K562 (cell line): ENCODE results near the gene CCNL1. TPM values are rescaled to one million over a fixed set of nuclear protein-coding genes. Genes with fewer than 3 reads are reported as not detected.

ENCODE experiments used
- AFF1 ChIP-seq, 2 experiments: fragments of 450-650 bp; IDR thresholded peaks; 2 replicates each; pipeline ENCODE4 v1.6.1; 2018; ENCODE audit warnings: mild to moderate bottlenecking in 2 of 2, low read depth in 1 of 2; ENCODE audit not compliant: partially characterized antibody in 2 of 2
- BRD4 ChIP-seq: fragments of 200-600 bp; sonication (generic); IDR thresholded peaks from 2 replicates; pipeline ENCODE4 v1.6.1; 2017; ENCODE audit warnings: inconsistent platforms
- HSF4 ChIP-seq: fragments of 250-450 bp; sonication (Bioruptor Pico); IDR thresholded peaks from 2 replicates; pipeline ENCODE4 v2.1.2; 2022; ENCODE audit warnings: mild to moderate bottlenecking, moderate library complexity, borderline replicate concordance
- NUFIP1 ChIP-seq: fragments of 450-650 bp; IDR thresholded peaks from 2 replicates; pipeline ENCODE4 v1.6.1; 2018; ENCODE audit not compliant: partially characterized antibody
- PHB ChIP-seq: fragments of 250-450 bp; sonication (Bioruptor Pico); IDR thresholded peaks from 2 replicates; pipeline ENCODE4 v1.5.0; 2021
- SIRT6 ChIP-seq: IDR thresholded peaks from one replicate; pipeline ENCODE4 v1.6.1; 2012; ENCODE audit warnings: low read depth, mild to moderate bottlenecking, control low read depth, inconsistent platforms, low read length, moderate library complexity
- SMARCA5 ChIP-seq: fragments of 450-650 bp; IDR thresholded peaks from 2 replicates; pipeline ENCODE4 v1.6.1; 2016
- SPI1 ChIP-seq: IDR thresholded peaks from 2 replicates; pipeline ENCODE4 v1.6.1; 2011; ENCODE audit warnings: low read depth, low read length, control low read depth, borderline replicate concordance
- SREBF1 ChIP-seq: fragments of 150-350 bp; IDR thresholded peaks from 2 replicates; pipeline ENCODE4 v1.6.1; 2014; ENCODE audit warnings: antibody characterized with exemption, low read depth, low read length, borderline replicate concordance
- U2AF2 ChIP-seq: fragments of 200-400 bp; formaldehyde crosslinking; optimal IDR thresholded peaks from 2 replicates; pipeline ENCODE3; 2017; ENCODE audit warnings: low read depth, mild to moderate bottlenecking, low read length
- USF1 ChIP-seq: sonication (generic); formaldehyde crosslinking; IDR thresholded peaks from 2 replicates; pipeline ENCODE4 v1.9.0; 2022; ENCODE audit warnings: mild to moderate bottlenecking, missing genetic modification reagents
- ZBTB11 ChIP-seq, 3 experiments: fragments of 200-800 bp in 1 of 3; fragments of 250-450 bp in 1 of 3; fragments of 450-650 bp in 1 of 3; sonication (Bioruptor Pico) in 1 of 3; sonication (Bioruptor generic) in 1 of 3; formaldehyde crosslinking in 1 of 3; IDR thresholded peaks; 2 replicates each; pipeline versions ENCODE4 v1.6.1 to v1.8.0; 2016 to 2022; ENCODE audit warnings: mild to moderate bottlenecking in 2 of 3, missing genetic modification characterization in 2 of 3, missing compliant biosample characterization in 1 of 3, moderate library complexity in 1 of 3
- ZBTB17 ChIP-seq: fragments of 450-650 bp; formaldehyde crosslinking; IDR thresholded peaks from 2 replicates; pipeline ENCODE4 v1.4.0; 2020; ENCODE audit warnings: mild to moderate bottlenecking
- ZBTB8A ChIP-seq: fragments of 450-650 bp; IDR thresholded peaks from 2 replicates; pipeline ENCODE4 v1.6.1; 2018; ENCODE audit warnings: mild to moderate bottlenecking, moderate library complexity; ENCODE audit not compliant: partially characterized antibody
- ZNF263 ChIP-seq: sonication (generic); formaldehyde crosslinking; IDR thresholded peaks from 2 replicates; pipeline ENCODE4 v1.8.0; 2022; ENCODE audit warnings: mild to moderate bottlenecking, missing genetic modification reagents, borderline replicate concordance
- ZNF764 ChIP-seq: fragments of 250-450 bp; sonication (Bioruptor Pico); IDR thresholded peaks from 2 replicates; pipeline ENCODE4 v1.4.0; 2020; ENCODE audit warnings: low read depth, mild to moderate bottlenecking, moderate library complexity
- polyA plus RNA-seq, 8 experiments: library from polyadenylated mRNA; depleted of rRNA in 4 of 8; stranded (reverse) in 5 of 8; unstranded in 3 of 8; fragments of >200 nt; fragmentation: Nextera tagmentation in 2 of 8; fragmentation: Illumina TruSeq in 1 of 8; extraction: Ambion mirVana in 2 of 8; extraction: Trizol in 1 of 8; gene quantifications; 2 replicates each; pipeline versions ENCODE4 v1.2.1 to v1.2.3, GENCODE V29; 2011 to 2014; ENCODE audit warnings: inconsistent platforms in 1 of 8, missing spikeins in 1 of 8
- total RNA-seq, 7 experiments: library from RNA; depleted of rRNA in 6 of 7; stranded (reverse); fragments of >200 nt in 6 of 7; fragmentation: Illumina TruSeq in 2 of 7; extraction: Trizol in 2 of 7; gene quantifications; 2 replicates each; pipeline versions ENCODE4 v1.2.1 to v1.2.3, GENCODE V29; 2011 to 2021; ENCODE audit warnings: low replicate concordance in 1 of 7
- TF ChIP-seq, protein P1 (sequence below): sonication (generic); formaldehyde crosslinking; IDR thresholded peaks from 2 replicates; pipeline ENCODE4 v1.8.0; 2022; ENCODE audit warnings: mild to moderate bottlenecking, missing genetic modification reagents
- TF ChIP-seq, protein P2 (sequence below): fragments of 450-650 bp; formaldehyde crosslinking; IDR thresholded peaks from 2 replicates; pipeline ENCODE4 v1.4.0; 2020; ENCODE audit warnings: mild to moderate bottlenecking

CCNL1 gene
- total and polyA plus RNA-seq, 9 of the 15 experiments (the other 6 are each of a cell fraction or from before 2014, with no cell fraction given): 16.1 to 186 (median 132) TPM

GRCh38 chr3:157130467-157131251 is 29.3 kb downstream of the CCNL1 start (continued):
- TF ChIP-seq ZBTB11 (CRISPR knock-in tag; IDR thresholded peaks at IDR 0.05) (no peak), SPI1 (no peak), ZBTB8A (no peak), ZNF764 (CRISPR knock-in tag) (no peak), NUFIP1 (no peak), USF1 (no peak), PHB (no peak), BRD4 (no peak), SREBF1 (no peak), U2AF2 (no peak), SMARCA5 (no peak), ZNF263 (CRISPR knock-in tag) (no peak), SIRT6 (no peak), HSF4 (CRISPR knock-in tag) (no peak), ZBTB17 (no peak), AFF1 (IDR thresholded peaks at IDR 0.05; ENCODE audit: low read depth in 1 of 2, partially characterized antibody in 2 of 2) (no peak)
- TF ChIP-seq, protein P1, sequence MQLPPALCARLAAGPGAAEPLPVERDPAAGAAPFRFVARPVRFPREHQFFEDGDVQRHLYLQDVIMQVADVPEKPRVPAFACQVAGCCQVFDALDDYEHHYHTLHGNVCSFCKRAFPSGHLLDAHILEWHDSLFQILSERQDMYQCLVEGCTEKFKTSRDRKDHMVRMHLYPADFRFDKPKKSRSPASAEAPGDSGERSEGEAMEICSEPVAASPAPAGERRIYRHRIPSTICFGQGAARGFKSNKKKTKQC: no peak
- TF ChIP-seq, protein P2, sequence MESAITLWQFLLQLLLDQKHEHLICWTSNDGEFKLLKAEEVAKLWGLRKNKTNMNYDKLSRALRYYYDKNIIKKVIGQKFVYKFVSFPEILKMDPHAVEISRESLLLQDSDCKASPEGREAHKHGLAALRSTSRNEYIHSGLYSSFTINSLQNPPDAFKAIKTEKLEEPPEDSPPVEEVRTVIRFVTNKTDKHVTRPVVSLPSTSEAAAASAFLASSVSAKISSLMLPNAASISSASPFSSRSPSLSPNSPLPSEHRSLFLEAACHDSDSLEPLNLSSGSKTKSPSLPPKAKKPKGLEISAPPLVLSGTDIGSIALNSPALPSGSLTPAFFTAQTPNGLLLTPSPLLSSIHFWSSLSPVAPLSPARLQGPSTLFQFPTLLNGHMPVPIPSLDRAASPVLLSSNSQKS (CRISPR knock-in tag): no peak
